Epithelial cell of esophagus (primary cell): ENCODE data around the gene TNS3.

Source experiments
- DNase-seq: peaks from one replicate; pipeline ENCODE4 v3.0.0; 2010; ENCODE audit warnings: low read depth
- H3K4me3 ChIP-seq: 2 replicates; pipeline ENCODE4 v1.5.1; 2011; ENCODE audit warnings: mild to moderate bottlenecking, low read length, control low read depth
- TF ChIP-seq, protein P1 (sequence below): IDR thresholded peaks from 2 replicates; pipeline ENCODE4 v1.5.1; 2011; ENCODE audit warnings: low read depth, mild to moderate bottlenecking, low read length, control low read depth, inconsistent platforms; ENCODE audit not compliant: insufficient read depth; ENCODE audit errors: missing control alignments

Gene TNS3

DNA sequence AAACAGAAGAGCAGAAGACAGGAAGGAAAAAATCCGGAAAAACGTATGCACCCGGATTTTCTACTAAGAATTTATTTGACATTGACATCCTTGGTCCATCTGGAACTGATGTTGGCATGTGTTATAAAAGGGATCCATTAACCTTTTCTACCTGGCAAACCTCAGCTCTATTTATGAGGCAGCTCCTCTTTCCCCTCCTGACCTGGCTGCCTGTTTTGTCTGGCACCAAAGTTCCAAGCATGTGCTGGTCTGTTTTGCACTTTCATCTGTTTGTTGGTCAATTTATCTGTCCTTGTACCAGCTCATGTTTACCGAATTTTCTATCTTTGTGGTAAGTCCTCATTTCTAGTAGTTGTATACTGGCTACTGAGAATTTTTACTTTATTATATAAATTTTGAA is 258.0 kb downstream of the TNS3 start:
- TF ChIP-seq, protein P1, sequence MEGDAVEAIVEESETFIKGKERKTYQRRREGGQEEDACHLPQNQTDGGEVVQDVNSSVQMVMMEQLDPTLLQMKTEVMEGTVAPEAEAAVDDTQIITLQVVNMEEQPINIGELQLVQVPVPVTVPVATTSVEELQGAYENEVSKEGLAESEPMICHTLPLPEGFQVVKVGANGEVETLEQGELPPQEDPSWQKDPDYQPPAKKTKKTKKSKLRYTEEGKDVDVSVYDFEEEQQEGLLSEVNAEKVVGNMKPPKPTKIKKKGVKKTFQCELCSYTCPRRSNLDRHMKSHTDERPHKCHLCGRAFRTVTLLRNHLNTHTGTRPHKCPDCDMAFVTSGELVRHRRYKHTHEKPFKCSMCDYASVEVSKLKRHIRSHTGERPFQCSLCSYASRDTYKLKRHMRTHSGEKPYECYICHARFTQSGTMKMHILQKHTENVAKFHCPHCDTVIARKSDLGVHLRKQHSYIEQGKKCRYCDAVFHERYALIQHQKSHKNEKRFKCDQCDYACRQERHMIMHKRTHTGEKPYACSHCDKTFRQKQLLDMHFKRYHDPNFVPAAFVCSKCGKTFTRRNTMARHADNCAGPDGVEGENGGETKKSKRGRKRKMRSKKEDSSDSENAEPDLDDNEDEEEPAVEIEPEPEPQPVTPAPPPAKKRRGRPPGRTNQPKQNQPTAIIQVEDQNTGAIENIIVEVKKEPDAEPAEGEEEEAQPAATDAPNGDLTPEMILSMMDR, result no peak
- DNase-seq, result no peak
- no peak overlapping the region for H3K4me3 ChIP-seq

DNA sequence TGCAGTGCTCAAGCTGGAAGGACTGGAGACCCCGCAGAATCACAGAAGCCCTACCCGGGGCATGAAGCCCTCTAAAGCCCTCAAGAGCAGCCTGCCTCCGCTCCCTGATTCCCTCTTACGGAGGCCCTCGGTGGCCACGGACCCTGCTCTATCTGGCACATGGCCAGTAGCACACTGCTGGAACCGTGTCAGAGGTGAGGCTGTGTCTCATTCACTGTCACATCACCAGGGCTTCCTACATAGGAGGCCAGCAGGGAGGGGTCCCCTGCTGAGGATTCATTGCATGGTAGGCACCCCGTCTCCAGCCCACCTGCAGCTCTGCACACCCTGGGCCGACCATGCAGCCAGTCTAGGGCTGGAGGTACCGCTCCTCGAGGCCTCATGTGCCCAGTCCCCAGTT is 259.2 kb downstream of the TNS3 start:
- no peak for DNase-seq
- H3K4me3 ChIP-seq, result no peak overlapping the region
- TF ChIP-seq, protein P1, result no peak

DNA sequence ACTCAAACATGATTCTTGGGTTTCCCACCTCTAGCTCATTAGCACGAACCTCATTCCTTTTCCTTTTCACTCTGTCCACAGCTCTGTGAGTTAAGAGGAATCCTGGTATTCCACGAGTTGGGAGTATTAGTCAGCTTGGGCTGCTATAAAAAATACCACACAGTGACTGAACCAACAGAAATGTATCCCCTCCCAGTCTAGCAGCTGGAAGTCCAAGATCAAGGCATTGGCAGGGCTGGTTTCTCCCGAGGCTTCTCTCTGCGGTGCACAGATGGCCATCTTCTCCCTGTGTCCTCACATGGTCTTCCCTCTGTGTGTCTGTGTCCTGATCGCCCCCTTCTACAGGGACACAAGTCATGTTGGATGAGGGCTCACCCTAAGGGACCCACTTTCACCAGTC is 261.6 kb downstream of the TNS3 start:
- no peak for DNase-seq
- TF ChIP-seq, protein P1, result no peak
- H3K4me3 ChIP-seq, result no peak overlapping the region

DNA sequence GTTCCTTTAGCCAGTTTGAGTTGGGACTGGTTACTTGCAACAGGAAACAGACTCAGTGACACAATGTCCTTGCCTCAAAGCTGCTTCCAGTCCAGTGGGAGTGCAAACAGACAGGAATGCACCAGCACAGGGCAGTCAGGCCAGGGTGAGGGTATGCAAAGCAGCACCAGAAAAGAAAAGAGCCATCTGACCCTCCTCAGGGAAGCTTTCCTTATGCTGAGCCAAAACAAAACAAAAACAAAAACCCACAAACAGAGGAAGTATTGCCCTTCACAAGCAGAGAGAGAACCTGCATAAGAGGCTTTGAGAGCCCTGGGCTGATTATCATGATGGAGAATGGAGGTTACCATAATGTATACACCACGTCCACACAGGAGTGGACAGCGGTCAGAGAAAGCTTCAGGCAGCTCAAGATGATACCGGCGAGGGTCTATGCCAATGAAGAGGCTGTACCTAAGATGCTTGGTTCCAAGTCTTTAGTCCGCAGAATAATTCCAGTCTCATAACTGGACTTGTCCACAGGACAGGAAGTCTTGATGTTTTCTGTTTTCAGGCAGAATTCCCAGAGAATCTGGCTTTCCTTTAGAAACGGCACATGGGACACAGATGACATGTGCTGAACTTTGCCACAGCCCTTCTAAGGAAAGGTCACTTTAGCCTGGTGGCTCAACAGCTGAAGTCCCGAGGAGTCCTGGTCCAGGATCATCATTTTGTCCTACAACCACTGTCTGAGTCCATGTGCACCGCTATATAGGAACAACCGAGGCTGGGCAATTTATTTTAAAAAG is 263.3 kb downstream of the TNS3 start:
- DNase-seq, result no peak
- TF ChIP-seq, protein P1, result no peak
- no peak overlapping the region for H3K4me3 ChIP-seq

DNA sequence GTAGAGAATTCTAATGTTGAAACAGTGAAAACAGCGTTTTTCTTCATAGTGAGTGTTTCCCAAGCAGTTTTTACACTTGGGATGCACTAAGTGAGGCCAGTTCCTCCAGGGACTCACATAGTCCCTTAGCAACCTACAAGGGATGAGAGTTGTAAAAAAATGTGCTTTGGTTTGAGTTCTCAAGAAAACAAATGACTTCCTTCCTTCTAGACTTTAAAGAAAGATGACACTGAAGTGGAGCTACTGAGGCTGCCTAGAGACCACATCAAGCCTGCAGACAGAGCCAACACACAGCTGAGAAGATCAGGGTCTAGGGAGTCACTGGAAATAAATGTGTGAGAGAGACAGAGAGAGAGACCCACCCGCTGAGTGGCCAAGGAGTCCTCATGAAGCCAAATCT is 264.4 kb downstream of the TNS3 start:
- TF ChIP-seq, protein P1, result no peak
- no peak overlapping the region for H3K4me3 ChIP-seq
- no peak for DNase-seq

DNA sequence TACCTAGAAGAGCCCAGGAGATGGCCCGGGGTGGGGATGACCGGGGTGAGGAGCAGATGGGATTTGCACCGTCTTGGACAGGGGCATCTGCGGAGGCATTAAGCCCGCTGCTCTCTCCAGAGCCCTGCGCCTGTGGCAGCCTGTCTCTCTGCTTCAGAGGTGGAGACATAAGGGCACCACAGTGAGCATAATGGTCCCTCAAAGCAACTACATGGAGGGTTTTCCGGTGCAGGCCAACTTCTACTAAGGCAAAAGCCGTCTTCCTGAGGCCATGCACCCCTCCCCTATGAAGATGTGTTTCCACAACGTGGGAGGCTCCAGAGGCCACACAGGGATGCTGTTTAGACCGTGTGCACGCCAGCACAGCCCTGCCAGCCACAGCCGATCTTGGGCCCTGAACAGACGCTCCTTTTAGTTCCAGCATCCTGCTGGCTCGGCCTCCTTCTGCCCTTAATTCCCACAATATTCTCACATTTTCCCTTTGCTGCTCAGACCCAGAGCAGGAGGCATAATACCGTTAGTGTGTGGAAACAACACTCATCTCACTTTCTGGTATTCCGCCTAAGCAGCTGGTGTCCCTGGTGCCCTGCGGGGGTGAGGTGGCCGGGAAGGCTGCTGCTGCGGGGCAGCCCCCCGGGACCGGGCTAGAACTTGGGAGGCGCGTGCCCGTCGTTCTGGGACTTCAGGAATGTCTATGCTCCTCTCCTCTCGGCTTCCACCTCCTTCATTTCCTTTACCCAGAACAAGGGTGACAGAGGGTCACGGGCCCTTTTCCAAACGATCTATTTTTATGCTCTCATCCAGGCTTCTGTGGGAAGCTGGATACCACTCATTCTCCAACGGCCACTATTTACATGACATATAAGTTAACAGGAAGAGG is 266.9 kb downstream of the TNS3 start:
- H3K4me3 ChIP-seq, result no peak overlapping the region
- TF ChIP-seq, protein P1, result no peak
- no peak for DNase-seq
